GM18498 (cell line): ENCODE results near the gene SH3RF1.

Experiments used
- ATAC-seq: cut with Tn5 transposase; IDR thresholded peaks from one replicate; pipeline ENCODE4 v1.9.1; 2021; ENCODE audit warnings: mild to moderate bottlenecking, moderate library complexity; ENCODE audit not compliant: unreplicated experiment

SH3RF1 gene

DNA sequence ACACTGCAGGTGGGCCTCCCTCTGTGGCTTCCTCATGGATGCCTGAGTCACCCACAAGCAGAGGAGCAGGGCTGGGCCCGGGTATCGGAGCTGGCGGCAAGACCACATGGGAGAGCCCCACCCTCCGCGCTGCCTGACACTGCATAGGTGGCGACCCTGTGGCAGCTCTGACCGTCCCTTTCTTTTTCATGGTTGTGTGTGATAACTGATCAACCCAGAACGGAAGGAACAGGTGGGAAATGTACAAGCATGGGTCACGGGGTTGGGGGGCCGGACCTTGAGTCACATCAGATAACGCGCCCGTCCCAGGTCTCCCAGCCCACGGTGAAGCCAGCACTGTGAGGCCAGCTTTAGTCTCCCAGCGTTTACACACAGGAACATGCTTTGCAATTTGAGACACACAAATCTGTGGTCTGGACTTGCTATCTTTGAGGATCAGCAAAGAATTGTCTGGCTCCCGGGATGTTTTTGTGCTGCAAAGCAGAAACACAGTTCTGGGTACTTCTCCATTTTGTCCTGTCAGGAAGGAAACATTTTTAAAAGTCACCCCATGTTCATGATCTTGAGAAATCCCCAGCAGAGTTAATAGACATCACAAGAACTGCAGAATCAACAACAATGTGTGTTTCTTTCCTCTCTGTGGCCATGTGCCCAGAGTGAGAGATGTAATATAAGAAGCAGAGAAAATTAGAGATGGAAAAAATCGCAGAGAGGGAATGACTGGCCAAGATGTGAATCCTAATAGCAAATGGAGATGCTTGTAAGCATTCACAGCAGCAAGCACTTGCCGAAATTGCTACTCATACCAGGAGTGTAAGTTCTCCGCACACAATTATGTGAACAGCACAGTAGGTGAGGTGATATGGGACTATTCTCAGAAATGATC, 190.6 kb downstream of the SH3RF1 start:
- ATAC-seq = peak; percentile 84

DNA sequence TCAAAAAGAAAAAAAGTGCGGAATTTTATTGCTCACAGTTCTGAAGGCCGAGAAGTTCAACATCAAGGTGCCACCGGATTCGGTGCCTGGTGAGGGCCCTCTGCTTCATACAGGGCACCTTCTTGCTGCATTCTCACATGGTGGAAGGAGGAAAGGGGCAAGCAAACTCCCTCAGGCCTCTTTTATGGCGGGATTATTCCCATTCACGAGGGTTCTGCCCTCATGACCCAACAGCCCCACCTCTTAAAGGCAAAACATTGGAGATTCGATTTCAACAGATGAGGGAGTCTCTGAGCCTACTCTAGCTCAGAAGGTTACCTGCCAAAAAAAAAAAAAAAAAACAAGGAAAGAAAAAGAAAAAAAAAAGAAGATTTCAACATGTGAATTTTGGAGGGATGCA, 196.6 kb downstream of the SH3RF1 start:
- ATAC-seq = no peak

- no peak for ATAC-seq
Observed at GRCh38 chr4:169071747-169072146, 199.0 kb downstream of the SH3RF1 start.

GRCh38 chr4:169070895-169071218, 199.9 kb downstream of the SH3RF1 start:
- ATAC-seq = no peak

DNA sequence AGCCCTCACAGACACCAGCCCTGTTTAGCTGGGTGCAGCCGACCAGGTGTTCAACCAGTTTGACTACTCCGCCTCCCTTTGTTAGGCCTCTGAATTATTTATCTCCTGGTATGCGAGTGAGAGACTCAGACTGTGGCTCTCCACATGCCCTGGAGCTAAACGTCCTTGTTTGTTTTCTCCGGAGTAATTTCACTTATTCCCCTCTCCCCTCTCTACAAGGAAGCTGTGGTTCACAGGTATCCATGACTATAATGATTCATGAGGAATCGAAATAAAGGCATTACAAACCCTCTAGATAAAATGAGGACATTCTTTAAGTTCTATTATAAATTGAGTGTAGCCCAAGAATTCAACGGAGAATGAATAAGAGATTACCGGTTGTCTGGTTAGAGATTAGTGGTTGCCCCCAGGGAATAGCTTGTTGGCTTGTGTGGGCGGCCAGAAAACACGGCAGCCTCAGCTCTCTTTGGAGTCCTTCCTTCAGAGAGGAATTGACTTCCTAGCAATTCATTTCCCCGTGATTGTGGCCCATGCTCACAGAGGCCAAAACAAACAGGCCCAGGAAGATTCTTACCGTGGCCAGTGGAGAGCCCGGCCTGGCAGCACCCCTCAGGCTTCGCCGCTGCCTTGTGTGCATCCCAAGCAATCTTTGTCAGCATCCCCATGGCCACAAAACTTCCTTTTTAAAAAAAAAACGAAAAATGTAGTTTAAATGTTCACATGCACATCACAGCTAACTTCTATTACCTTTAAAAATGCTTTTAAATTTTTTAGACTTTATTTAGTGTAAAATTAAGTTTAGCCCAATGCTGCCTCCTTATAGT, 200.5 kb downstream of the SH3RF1 start:
- no peak for ATAC-seq

- ATAC-seq = peak; percentile 79
Observed at GRCh38 chr4:169068423-169068822, 202.3 kb downstream of the SH3RF1 start.

GRCh38 chr4:169066934-169067333, 203.8 kb downstream of the SH3RF1 start:
- ATAC-seq = no peak

- ATAC-seq = no peak
Observed at GRCh38 chr4:169064296-169064695, 206.5 kb downstream of the SH3RF1 start.

- no peak for ATAC-seq
Observed at GRCh38 chr4:169063441-169063840, 207.3 kb downstream of the SH3RF1 start.

DNA sequence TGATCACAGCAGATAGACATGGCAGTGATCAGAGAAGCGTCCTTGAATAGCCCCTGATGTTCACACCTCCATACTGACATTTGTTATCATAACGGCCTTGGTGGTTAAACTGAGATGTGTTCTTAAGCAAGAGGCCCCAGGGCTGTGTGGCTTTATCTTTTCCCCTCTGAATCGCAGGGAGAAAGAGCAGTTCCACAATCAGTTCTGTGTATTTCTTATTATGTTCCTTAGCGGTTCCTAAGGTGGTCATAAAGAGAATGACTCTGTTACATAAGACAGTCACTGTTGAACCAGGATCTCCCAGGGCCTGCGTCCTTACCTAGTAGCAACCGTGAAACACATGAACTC, 207.9 kb downstream of the SH3RF1 start:
- no peak for ATAC-seq

- no peak for ATAC-seq
Observed at GRCh38 chr4:169061386-169061785, 209.4 kb downstream of the SH3RF1 start.

- ATAC-seq = no peak
Observed at GRCh38 chr4:169060391-169061091, 210.2 kb downstream of the SH3RF1 start.

DNA sequence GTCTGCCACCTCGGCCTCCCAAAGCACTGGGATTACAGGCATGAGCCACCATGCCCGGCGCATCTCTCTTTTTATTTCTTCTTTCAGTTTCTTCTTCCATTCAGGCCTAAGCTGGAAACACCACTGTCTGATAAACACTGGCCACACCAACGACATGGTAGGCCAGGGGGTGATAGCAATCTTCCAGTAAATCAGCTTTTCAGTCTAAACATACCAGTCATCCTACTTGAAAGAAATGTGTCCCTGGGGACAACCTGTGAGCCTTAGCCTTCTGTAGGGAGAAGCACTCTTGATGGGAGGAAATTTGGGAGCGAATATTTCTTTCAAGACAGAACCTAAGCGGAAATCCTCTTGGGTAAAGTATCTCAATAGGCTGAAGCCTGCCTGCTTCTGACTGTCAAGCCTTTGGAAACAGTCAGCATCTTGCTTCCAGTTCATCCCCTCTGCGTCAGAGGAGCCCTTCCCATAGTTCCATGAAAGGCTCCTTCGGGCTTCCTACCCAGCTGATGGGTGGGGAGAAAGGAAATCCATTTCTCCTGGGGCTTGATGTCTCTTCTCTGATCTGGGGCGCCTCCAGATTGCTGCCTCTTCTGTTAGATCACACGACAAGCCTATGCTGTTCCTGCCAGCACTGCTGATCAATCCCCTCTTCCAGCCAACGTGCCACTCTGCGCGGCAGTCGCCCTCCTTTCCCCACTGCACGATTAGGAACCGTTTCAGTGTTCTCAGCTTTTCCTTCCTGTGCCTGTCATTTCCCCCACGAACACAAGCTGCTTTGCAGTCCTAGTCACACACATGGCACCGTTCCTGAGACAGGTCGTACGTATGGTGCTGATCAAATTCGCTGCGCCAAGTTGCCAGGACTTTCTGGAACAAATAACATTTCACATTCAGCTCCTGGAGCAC, 211.2 kb downstream of the SH3RF1 start:
- no peak for ATAC-seq

- no peak for ATAC-seq
Observed at GRCh38 chr4:169058312-169058711, 212.4 kb downstream of the SH3RF1 start.

GRCh38 chr4:169054879-169055278, 215.9 kb downstream of the SH3RF1 start:
- ATAC-seq = no peak

GRCh38 chr4:169052594-169052945, 218.2 kb downstream of the SH3RF1 start:
- no peak for ATAC-seq

- no peak for ATAC-seq
Observed at GRCh38 chr4:169051761-169052593, 218.8 kb downstream of the SH3RF1 start.

DNA sequence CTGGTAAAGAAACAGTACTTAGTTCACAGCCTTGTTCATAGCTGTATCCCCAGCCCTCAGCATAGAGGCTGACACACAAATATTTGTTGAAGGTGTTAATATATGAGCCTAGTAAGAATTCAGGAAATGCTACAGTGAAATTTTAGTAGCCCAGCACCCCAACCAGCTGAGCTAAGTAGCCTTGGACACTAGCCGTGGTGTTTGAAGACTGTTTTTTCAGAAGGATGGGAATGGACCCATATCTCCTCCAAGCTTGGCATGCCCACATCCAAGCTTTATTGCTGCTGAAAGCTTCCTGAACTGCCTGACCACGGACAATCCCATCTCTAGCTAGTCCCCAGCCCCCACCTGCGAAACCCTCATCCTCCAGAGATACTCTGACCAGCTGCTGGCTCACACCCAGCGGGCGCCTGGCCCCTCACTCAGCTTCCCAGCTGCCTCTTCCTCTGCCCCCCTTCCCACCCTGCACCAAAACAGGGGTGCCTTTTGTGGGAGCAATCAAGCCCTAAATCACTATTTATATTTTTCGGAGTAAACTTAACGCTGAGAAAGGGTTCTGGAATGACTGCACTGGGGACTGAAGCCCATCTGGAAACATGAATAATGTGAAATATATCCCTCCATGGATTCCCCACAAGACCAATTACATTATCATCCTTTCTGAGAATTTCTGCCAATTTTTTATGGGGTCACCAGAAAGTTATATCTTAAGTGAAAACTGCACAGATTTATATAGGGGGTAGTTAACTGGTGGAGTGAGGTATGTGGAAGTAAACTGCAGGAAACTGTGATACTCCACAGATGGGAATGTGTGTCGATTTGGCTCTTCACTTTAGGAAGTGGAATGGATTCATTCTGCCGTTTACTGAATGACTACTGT, 219.6 kb downstream of the SH3RF1 start:
- ATAC-seq = no peak

DNA sequence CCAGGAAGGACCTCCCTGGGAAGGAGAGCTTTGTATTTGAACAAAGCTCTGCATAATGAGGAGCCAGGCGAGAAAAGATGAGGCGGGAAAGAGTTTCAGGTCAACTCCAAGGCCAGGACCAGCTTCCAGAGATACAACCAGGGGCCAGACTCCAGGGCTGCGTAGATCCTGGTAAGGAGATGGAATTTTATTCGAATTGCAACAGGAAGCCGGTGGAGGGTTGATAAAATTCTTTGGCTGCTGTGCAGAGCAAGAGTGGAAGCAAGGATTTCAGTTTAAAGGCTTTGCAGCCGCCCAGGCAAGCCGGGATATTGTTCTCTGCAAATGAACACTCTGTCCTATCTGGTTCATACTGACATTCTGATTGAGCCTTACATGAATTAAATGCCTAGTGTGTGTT, 220.5 kb downstream of the SH3RF1 start:
- ATAC-seq = no peak
